Mesodermal cell (in vitro differentiated cells): ENCODE results near the gene ZNF236.

Experiments
- H3K27ac ChIP-seq: 2 replicates; pipeline ENCODE4 v1.7.0; 2013; ENCODE audit warnings: mild to moderate bottlenecking, low read depth, low read length, moderate library complexity; ENCODE audit not compliant: severe bottlenecking
- H3K36me3 ChIP-seq: 2 replicates; pipeline ENCODE4 v1.7.1; 2013; ENCODE audit warnings: mild to moderate bottlenecking, low read length, moderate library complexity; ENCODE audit not compliant: control insufficient read depth, insufficient read depth
- H3K4me1 ChIP-seq: one replicate; pipeline ENCODE4 v1.7.1; 2013; ENCODE audit warnings: mild to moderate bottlenecking, low read length; ENCODE audit not compliant: insufficient read depth, control insufficient read depth, poor library complexity, severe bottlenecking
- H3K4me3 ChIP-seq: 2 replicates; pipeline ENCODE4 v1.7.0; 2013; ENCODE audit warnings: low read length, control low read depth, mild to moderate bottlenecking; ENCODE audit not compliant: insufficient read depth, poor library complexity, severe bottlenecking; ENCODE audit errors: extremely low read depth
- H3K9me3 ChIP-seq: 2 replicates; pipeline ENCODE4 v1.7.1; 2013; ENCODE audit warnings: mild to moderate bottlenecking, low read length, moderate library complexity; ENCODE audit not compliant: control insufficient read depth
- WGBS, 2 experiments: methylation state at CpG; one replicate each; pipeline ENCODE4 v1.1.5; 2013; ENCODE audit warnings: missing lambda C conversion rate in 2 of 2; ENCODE audit not compliant: insufficient coverage in 2 of 2; 5-methylcytosine and 5-hydroxymethylcytosine counted together

ZNF236 gene

DNA sequence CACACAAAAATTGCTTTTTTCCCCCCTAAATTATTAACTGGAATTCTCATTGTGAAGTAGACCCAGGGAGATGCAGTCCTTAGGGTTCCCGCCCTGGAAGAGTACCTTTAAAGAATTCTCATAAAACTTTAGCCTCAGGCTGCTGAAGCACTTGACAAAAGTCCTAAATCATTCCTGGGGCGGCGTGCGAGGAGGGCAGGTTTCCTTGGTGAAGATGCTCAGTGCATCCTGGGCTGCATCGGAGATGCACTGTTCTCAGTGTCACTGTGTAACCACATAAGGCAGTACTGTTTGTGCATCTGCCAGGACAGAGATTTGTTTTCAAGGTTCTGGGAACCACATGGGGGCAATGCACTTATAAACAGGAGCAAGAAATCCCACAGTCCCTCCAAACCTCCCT is 62.6 kb downstream of the ZNF236 start:
- WGBS, 2 experiments, result 94 to 97% methylated on average over 5 of the region's 5 CpGs
- no peak overlapping the region for H3K27ac ChIP-seq
- H3K36me3 ChIP-seq, result peaks cover 70% of the 10 kb centered on the region
- H3K4me1 ChIP-seq, result no peaks in the 10 kb centered on the region
- no peak overlapping the region for H3K4me3 ChIP-seq
- H3K9me3 ChIP-seq, result no peaks in the 10 kb centered on the region

DNA sequence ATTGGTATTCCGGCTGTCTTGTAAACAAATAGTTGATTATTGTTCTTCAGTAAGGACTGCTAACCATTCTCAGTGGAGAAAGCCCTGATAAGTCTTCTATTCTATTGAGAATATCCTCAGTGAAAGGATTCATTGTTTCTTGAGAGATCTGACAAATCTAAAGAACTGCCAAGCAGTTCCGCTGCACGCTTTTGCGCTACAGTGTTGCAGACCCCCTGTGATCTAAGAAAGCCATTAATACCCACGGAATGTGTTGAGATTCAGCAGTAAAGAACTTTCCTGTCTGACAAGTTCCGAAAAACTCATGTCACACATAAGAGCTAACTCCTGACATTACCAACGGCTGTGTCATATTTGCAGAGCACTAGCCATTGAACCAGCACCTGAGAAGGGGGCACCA is 63.8 kb downstream of the ZNF236 start:
- Histone ChIP-seq H3K27ac (peak overlapping the region; percentile 36), H3K36me3 (peaks cover 62% of the 10 kb centered on the region), H3K4me1 (no peaks in the 10 kb centered on the region), H3K4me3 (no peak overlapping the region), H3K9me3 (no peaks in the 10 kb centered on the region)
- 88 to 90% methylated on average over 6 to 7 of the region's 7 CpGs for WGBS, 2 experiments

DNA sequence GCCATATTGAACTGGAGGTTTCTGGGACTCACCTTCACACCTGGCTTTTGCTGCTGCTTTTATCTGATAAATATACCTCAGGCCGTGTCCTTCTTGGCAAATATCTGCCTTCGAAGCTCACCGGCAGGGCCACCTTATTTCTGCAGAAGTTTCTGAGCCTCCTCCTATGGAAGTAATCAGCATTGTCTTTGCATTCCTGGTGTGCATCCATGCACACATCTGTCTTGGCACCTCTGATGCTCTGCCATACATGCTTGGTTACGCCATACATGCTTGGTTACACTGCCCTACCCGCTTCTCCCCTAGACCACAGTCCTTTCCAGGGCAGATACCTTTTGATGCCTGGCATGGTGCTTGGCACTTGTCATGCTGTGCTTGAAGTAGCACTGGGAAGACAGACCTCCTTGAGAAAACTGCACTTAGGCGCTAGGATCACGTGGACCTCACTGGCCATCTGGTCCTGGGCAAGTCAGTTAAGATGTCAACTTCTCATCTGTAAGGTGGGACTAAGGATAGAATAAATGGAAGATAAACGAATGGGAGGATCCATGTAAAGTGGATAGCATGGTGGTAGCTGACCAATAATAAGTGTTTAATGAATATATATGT is 66.8 kb downstream of the ZNF236 start:
- H3K4me1 ChIP-seq, result no peaks in the 10 kb centered on the region

DNA sequence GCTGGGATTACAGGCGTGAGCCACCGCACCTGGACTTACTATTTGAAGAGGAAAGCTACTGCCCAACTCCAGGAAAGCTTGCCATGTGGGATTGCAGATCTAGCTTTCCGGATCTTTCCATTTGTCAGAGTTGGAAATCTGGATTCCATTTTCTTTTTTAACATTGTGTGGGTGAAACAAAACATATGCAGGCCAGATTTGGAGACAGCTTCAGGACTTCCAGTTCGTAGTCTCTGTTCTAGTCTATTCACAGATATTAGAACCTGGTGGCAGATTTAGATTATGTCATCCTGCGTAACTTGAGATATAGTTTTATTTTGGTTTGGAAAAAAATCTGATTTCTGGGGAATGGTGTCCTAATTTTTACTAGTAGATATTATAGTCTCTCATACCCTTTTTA is 70.5 kb downstream of the ZNF236 start:
- no peak overlapping the region for H3K4me3 ChIP-seq
- 84 to 100% methylated on average over 4 of the region's 5 CpGs for WGBS, 2 experiments
- no peaks in the 10 kb centered on the region for H3K4me1 ChIP-seq
- H3K9me3 ChIP-seq, result peaks cover 12% of the 10 kb centered on the region
- H3K27ac ChIP-seq, result no peak overlapping the region
- H3K36me3 ChIP-seq, result peaks cover 52% of the 10 kb centered on the region

More for the DNA sequence above, 66.8 kb downstream of the ZNF236 start:
- 97 to 98% methylated on average over 5 to 8 of the region's 8 CpGs for WGBS, 2 experiments
- no peak overlapping the region for H3K4me3 ChIP-seq
- no peaks in the 10 kb centered on the region for H3K9me3 ChIP-seq
- no peak overlapping the region for H3K27ac ChIP-seq
- peaks cover 44% of the 10 kb centered on the region for H3K36me3 ChIP-seq

DNA sequence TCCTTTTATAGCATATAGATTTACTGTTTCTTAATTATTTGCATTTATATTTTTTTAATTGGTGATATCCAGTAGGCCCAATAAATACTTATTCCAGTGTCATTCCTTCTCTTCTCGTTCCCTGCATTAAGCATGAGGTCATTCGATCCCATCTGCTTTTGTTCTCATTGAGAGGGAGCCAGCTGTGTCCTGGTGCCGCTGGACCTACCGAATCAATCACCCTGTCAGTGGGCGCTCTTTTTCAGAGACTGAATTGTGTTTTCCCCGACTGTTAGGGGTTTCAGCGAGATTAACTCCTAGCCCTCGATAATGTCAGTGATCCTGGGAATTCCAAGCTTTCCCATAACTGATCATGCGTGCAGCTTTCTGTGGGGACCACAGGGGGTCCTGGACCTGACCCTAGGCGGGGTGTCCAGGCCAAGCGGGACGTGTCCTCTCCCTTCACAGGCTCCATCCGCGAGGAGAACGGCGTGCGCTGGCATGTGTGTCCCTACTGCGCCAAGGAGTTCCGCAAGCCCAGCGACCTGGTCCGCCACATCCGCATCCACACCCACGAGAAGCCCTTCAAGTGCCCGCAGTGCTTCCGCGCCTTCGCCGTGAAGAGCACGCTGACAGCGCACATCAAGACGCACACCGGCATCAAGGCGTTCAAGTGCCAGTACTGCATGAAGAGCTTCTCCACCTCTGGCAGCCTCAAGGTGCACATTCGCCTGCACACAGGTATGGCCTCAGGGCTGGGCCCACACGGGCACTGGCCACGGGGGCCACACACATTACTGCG is 72.4 kb downstream of the ZNF236 start:
- no peak overlapping the region for H3K27ac ChIP-seq

DNA sequence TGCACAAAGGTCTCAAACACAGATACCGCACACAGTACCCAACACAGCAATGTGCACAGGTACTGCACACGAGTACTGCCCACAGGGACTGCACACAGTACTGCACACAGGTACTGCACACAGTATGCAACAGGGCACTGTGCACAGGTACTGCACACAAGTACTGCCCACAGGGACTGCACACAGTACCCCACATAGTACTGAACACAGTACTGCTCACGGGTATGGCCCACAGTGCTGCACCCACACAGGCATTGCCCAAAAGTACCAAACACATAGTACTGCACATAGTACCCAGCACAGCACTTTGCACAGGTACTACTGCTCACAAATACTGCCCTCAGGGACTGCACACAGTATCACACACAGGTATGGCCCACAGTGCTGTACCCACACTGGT is 73.1 kb downstream of the ZNF236 start:
- Histone ChIP-seq H3K36me3 (peaks cover 54% of the 10 kb centered on the region), H3K9me3 (peaks cover 12% of the 10 kb centered on the region), H3K4me3 (no peak overlapping the region), H3K4me1 (no peaks in the 10 kb centered on the region), H3K27ac (no peak overlapping the region)
- 96 to 98% methylated on average over 3 of the region's 3 CpGs for WGBS, 2 experiments

More for the DNA sequence above, 72.4 kb downstream of the ZNF236 start:
- Histone ChIP-seq H3K36me3 (peaks cover 56% of the 10 kb centered on the region), H3K4me1 (no peaks in the 10 kb centered on the region), H3K9me3 (peaks cover 12% of the 10 kb centered on the region), H3K4me3 (no peak overlapping the region)
- 91 to 93% methylated on average over 31 to 37 of the region's 37 CpGs for WGBS, 2 experiments

DNA sequence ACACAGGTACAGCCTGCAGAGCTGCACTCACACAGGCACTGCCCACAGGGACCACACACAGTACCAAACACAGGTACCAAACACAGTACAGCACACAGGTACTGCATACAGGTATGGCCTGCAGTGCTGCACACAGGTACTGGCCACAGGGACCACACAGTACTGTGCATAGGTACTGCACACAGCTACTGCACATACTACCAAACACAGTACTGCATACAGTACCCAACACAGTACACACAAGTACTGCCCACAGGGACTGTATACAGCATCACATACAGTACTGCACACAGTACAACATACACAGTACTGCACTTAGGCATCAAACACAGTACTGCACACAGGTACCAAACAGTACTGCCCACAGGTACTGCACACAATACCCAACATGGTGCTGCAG is 74.3 kb downstream of the ZNF236 start:
- H3K9me3 ChIP-seq, result peaks cover 12% of the 10 kb centered on the region
- peaks cover 58% of the 10 kb centered on the region for H3K36me3 ChIP-seq
- no peak overlapping the region for H3K4me3 ChIP-seq
- H3K4me1 ChIP-seq, result no peaks in the 10 kb centered on the region
- no peak overlapping the region for H3K27ac ChIP-seq

DNA sequence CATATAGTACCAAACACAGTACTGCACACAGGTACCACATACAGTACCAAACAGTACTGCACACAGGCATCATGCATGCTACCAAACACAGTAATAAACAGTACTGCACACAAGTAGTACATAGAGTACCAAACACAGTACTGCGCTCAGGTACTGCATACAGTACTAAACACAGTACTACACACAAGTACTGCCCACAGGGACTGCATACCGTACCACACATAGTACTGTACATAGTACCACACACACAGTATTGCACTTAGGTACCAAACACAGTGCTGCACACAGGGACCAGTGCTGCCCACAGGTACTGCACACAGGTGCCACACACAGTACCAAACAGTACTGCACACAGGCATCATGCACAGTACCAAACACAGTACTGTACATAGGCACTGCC is 74.9 kb downstream of the ZNF236 start:
- Histone ChIP-seq H3K27ac (no peak overlapping the region), H3K4me3 (no peak overlapping the region), H3K4me1 (no peaks in the 10 kb centered on the region), H3K36me3 (peaks cover 64% of the 10 kb centered on the region), H3K9me3 (peaks cover 12% of the 10 kb centered on the region)
- WGBS, 2 experiments, result 86 to 90% methylated on average over 2 of the region's 2 CpGs

DNA sequence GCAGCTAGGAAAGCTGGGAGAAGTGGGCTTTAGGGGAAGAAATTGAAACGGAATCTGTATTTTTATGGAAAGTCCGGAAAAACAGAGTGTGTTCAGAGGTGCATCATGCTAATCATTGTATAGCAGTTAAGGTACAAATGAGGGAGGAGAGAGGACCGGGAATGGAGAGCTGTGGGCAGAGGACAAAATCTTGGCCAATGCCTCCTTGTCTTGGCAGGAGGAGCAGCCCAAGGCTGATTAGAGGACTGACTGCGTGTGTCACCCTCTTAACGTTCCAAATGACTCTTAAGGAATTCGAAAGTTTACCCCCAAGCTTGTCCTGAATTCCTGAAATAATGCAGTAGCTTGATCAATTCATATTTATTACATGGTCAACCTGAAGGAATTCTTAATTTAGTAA is 81.0 kb downstream of the ZNF236 start:
- peaks cover 40% of the 10 kb centered on the region for H3K36me3 ChIP-seq
- WGBS, 2 experiments, result 91 to 92% methylated on average over 4 of the region's 6 CpGs
- H3K9me3 ChIP-seq, result no peaks in the 10 kb centered on the region
- H3K4me1 ChIP-seq, result no peaks in the 10 kb centered on the region
- H3K27ac ChIP-seq, result no peak overlapping the region
- H3K4me3 ChIP-seq, result no peak overlapping the region

DNA sequence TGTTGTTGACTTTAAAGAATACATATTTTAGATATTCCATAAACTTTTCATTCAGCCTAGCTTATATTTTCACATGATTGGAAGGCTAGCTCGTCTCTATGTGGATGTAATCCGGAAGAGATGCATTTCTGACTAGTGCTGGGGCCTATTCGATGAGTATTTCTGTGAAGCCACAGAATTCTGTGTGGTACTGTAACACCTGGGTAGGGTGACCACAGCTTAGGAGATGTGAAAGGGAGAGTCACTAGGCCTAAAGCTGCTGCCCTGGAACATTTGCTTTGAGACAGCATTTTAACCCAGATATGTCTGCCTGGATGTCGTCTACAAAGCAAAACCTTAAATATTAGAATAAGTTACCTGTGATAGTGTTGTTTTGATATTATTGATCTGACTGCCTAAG is 83.5 kb downstream of the ZNF236 start:
- Histone ChIP-seq H3K27ac (no peak overlapping the region), H3K36me3 (peaks cover 45% of the 10 kb centered on the region), H3K9me3 (no peaks in the 10 kb centered on the region), H3K4me1 (no peaks in the 10 kb centered on the region), H3K4me3 (no peak overlapping the region)
- WGBS, 2 experiments, result 90% methylated on average over 4 of the region's 4 CpGs; no CpG with 5 or more reads in 1 of the 2 experiments

DNA sequence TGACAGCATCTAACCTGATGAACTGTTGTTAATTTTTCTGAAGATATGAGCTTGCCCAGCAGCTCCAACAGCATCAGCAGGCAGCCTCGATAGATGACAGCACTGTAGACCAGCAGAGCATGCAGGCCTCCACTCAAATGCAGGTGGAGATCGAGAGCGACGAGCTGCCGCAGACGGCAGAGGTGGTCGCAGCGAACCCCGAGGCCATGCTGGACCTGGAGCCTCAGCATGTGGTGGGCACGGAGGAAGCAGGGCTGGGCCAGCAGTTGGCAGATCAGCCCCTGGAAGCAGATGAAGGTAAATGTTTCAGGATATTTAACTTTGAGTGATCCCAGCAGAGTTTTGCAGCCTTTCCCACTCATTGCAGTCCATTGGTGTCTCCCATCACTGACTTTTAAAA is 85.9 kb downstream of the ZNF236 start:
- 92 to 97% methylated on average over 4 to 10 of the region's 10 CpGs for WGBS, 2 experiments
- Histone ChIP-seq H3K27ac (no peak overlapping the region), H3K9me3 (no peaks in the 10 kb centered on the region), H3K36me3 (peaks cover 52% of the 10 kb centered on the region), H3K4me1 (no peaks in the 10 kb centered on the region), H3K4me3 (no peak overlapping the region)
